Measurements from ENCODE around the gene DLG5. TPM values are rescaled to one million over a fixed set of nuclear protein-coding genes. Genes with fewer than 3 reads are reported as not detected.
"Not testable (repeated sequence)": the region's sequence is repeated elsewhere in the genome, so short reads cannot be mapped to it uniquely, and the experiment has no call there.

DLG5 gene
- total RNA-seq, 4 donors from 2014 or later: 117 to 196 (median 147) TPM

GRCh38 chr10:77776487-77776886 lies 150.1 kb downstream of the DLG5 start:
- 93% methylated on average over 5 of the region's 5 CpGs for WGBS
- TF ChIP-seq POLR2AphosphoS5 (IDR thresholded peaks at IDR 0.05) (no peak), EP300 (IDR thresholded peaks at IDR 0.05) (no peak), CTCF (IDR thresholded peaks at IDR 0.05) (no peak), POLR2A (IDR thresholded peaks at IDR 0.05) (no peak)
- Histone ChIP-seq H3K4me1 (no peaks in the 10 kb centered on the region), H3K36me3 (peaks cover 10% of the 10 kb centered on the region), H3K27me3 (no peaks in the 10 kb centered on the region), H3K4me3 (no peak overlapping the region), H3K27ac (no peak overlapping the region), H3K9me3 (no peaks in the 10 kb centered on the region)
- no peak for DNase-seq (ENCODE audit: low spot score in 2 of 2)

- 69% methylated on average over 1 of the region's 1 CpG for WGBS
- TF ChIP-seq POLR2AphosphoS5 (IDR thresholded peaks at IDR 0.05): no peak
Measured at GRCh38 chr10:77774940-77775391, 151.6 kb downstream of the DLG5 start.

GRCh38 chr10:77773631-77774426 lies 152.7 kb downstream of the DLG5 start:
- WGBS: 91% methylated on average over 12 of the region's 12 CpGs
- H3K4me3 ChIP-seq: no peak overlapping the region
- no peak for DNase-seq (ENCODE audit: low spot score in 2 of 2)

More at GRCh38 chr10:77774940-77775391, 151.6 kb downstream of the DLG5 start:
- DNase-seq (ENCODE audit: low spot score in 2 of 2): no peak
- Histone ChIP-seq H3K4me3 (no peak overlapping the region), H3K4me1 (no peaks in the 10 kb centered on the region), H3K36me3 (peaks cover 4% of the 10 kb centered on the region), H3K27me3 (no peaks in the 10 kb centered on the region), H3K27ac (no peak overlapping the region), H3K9me3 (no peaks in the 10 kb centered on the region)

GRCh38 chr10:77772852-77773600 lies 153.5 kb downstream of the DLG5 start:
- not testable (repeated sequence) for H3K4me3 ChIP-seq; H3K9me3 ChIP-seq; H3K27me3 ChIP-seq; H3K36me3 ChIP-seq; DNase-seq (ENCODE audit: low spot score in 2 of 2); H3K27ac ChIP-seq; H3K4me1 ChIP-seq
- WGBS: 78% methylated on average over 17 of the region's 17 CpGs

More at GRCh38 chr10:77773631-77774426, 152.7 kb downstream of the DLG5 start:
- Histone ChIP-seq H3K27me3 (no peaks in the 10 kb centered on the region), H3K27ac (no peak overlapping the region), H3K36me3 (no peaks in the 10 kb centered on the region), H3K4me1 (no peaks in the 10 kb centered on the region), H3K9me3 (no peaks in the 10 kb centered on the region)
- TF ChIP-seq CTCF (IDR thresholded peaks at IDR 0.05) (no peak), POLR2A (IDR thresholded peaks at IDR 0.05) (no peak)

- Histone ChIP-seq H3K27me3 (no peaks in the 10 kb centered on the region), H3K4me1 (no peaks in the 10 kb centered on the region), H3K36me3 (no peaks in the 10 kb centered on the region), H3K4me3 (no peak overlapping the region), H3K27ac (no peak overlapping the region), H3K9me3 (no peaks in the 10 kb centered on the region)
- TF ChIP-seq POLR2A (IDR thresholded peaks at IDR 0.05) (no peak), CTCF (IDR thresholded peaks at IDR 0.05) (no peak), POLR2AphosphoS5 (IDR thresholded peaks at IDR 0.05) (no peak), EP300 (IDR thresholded peaks at IDR 0.05) (no peak)
- WGBS: 87% methylated on average over 4 of the region's 7 CpGs
- DNase-seq (ENCODE audit: low spot score in 2 of 2): no peak
Measured at GRCh38 chr10:77771851-77772250, 154.7 kb downstream of the DLG5 start.

DNA sequence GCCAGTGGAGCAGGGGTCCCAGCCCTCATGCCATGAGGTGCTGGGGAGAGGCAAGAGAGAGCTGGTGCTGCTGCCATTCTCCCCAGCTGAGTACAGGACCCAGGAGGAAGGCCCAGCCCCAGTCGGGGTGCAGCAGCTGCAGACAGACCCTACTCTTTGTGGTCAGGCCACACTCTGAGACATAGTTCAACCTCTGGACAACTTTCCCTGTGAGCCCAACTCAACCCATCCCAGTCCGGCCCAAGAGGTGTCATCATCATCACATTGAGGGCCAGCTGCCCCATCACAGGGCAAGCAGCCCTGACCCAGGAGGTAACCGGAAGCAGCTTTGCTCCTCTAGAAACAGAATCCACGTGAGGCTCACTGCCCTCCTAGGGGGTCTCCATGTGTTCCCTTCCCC lies 155.1 kb downstream of the DLG5 start:
- WGBS: 88% methylated on average over 3 of the region's 4 CpGs
- no peaks in the 10 kb centered on the region for H3K4me1 ChIP-seq
- H3K9me3 ChIP-seq: no peaks in the 10 kb centered on the region
- H3K4me3 ChIP-seq: no peak overlapping the region
- no peaks in the 10 kb centered on the region for H3K27me3 ChIP-seq
- TF ChIP-seq POLR2A (IDR thresholded peaks at IDR 0.05) (no peak), CTCF (IDR thresholded peaks at IDR 0.05) (no peak), EP300 (IDR thresholded peaks at IDR 0.05) (no peak), POLR2AphosphoS5 (IDR thresholded peaks at IDR 0.05) (no peak)
- no peak for DNase-seq (ENCODE audit: low spot score in 2 of 2)
- no peak overlapping the region for H3K27ac ChIP-seq
- H3K36me3 ChIP-seq: no peaks in the 10 kb centered on the region

Data from suprapubic skin (tissue), 4 donors.